ENCODE measurements around the gene TUFT1.

The TUFT1 gene

GRCh38 chr1:151565502-151566189, 25.5 kb downstream of the TUFT1 start:
- Histone ChIP-seq H3K4me3 (ENCODE audit: low read length) (no peak overlapping the region), H3K4me1 (ENCODE audit: control insufficient read depth, insufficient read depth, low read length) (no peaks in the 10 kb centered on the region), H3K4me2 (ENCODE audit: low read length) (no peak overlapping the region), H3K9ac (ENCODE audit: low read depth, low read length) (no peak overlapping the region), H3K36me3 (ENCODE audit: insufficient read depth, low read length) (peaks cover 38% of the 10 kb centered on the region), H3K27me3 (ENCODE audit: control insufficient read depth, insufficient read depth, low read length) (no peaks in the 10 kb centered on the region), H3K9me3 (replicated peaks; ENCODE audit: low read length) (no peaks in the 10 kb centered on the region)

- H3K4me1 ChIP-seq (ENCODE audit: control insufficient read depth, insufficient read depth, low read length) = no peaks in the 10 kb centered on the region
- H3K9me3 ChIP-seq (replicated peaks; ENCODE audit: low read length) = no peaks in the 10 kb centered on the region
- no peak overlapping the region for H3K4me3 ChIP-seq (ENCODE audit: low read length)
- H3K9ac ChIP-seq (ENCODE audit: low read depth, low read length) = no peak overlapping the region
- H3K27me3 ChIP-seq (ENCODE audit: control insufficient read depth, insufficient read depth, low read length) = no peaks in the 10 kb centered on the region
- no peak overlapping the region for H3K4me2 ChIP-seq (ENCODE audit: low read length)
- H3K36me3 ChIP-seq (ENCODE audit: insufficient read depth, low read length) = peaks cover 38% of the 10 kb centered on the region
Measured at GRCh38 chr1:151568626-151569088, 28.5 kb downstream of the TUFT1 start.

- no peaks in the 10 kb centered on the region for H3K9me3 ChIP-seq (replicated peaks; ENCODE audit: low read length)
- no peak overlapping the region for H3K4me2 ChIP-seq (ENCODE audit: low read length)
- H3K9ac ChIP-seq (ENCODE audit: low read depth, low read length) = no peak overlapping the region
- H3K36me3 ChIP-seq (ENCODE audit: insufficient read depth, low read length) = peaks cover 44% of the 10 kb centered on the region
- no peaks in the 10 kb centered on the region for H3K27me3 ChIP-seq (ENCODE audit: control insufficient read depth, insufficient read depth, low read length)
- no peak overlapping the region for H3K4me3 ChIP-seq (ENCODE audit: low read length)
- peaks cover 12% of the 10 kb centered on the region for H3K4me1 ChIP-seq (ENCODE audit: control insufficient read depth, insufficient read depth, low read length)
Measured at GRCh38 chr1:151570819-151571218, 30.7 kb downstream of the TUFT1 start.

GRCh38 chr1:151574575-151575529, 34.7 kb downstream of the TUFT1 start:
- H3K4me3 ChIP-seq (ENCODE audit: low read length) = no peak overlapping the region
- peaks cover 21% of the 10 kb centered on the region for H3K4me1 ChIP-seq (ENCODE audit: control insufficient read depth, insufficient read depth, low read length)
- H3K9me3 ChIP-seq (replicated peaks; ENCODE audit: low read length) = no peaks in the 10 kb centered on the region
- H3K27me3 ChIP-seq (ENCODE audit: control insufficient read depth, insufficient read depth, low read length) = no peaks in the 10 kb centered on the region
- no peak overlapping the region for H3K9ac ChIP-seq (ENCODE audit: low read depth, low read length)
- H3K36me3 ChIP-seq (ENCODE audit: insufficient read depth, low read length) = peaks cover 50% of the 10 kb centered on the region
- peak overlapping the region; percentile 11 for H3K4me2 ChIP-seq (ENCODE audit: low read length)

- no peak overlapping the region for H3K9ac ChIP-seq (ENCODE audit: low read depth, low read length)
- no peak overlapping the region for H3K4me3 ChIP-seq (ENCODE audit: low read length)
- H3K4me2 ChIP-seq (ENCODE audit: low read length) = no peak overlapping the region
- no peaks in the 10 kb centered on the region for H3K9me3 ChIP-seq (replicated peaks; ENCODE audit: low read length)
- peaks cover 21% of the 10 kb centered on the region for H3K4me1 ChIP-seq (ENCODE audit: control insufficient read depth, insufficient read depth, low read length)
- no peaks in the 10 kb centered on the region for H3K27me3 ChIP-seq (ENCODE audit: control insufficient read depth, insufficient read depth, low read length)
- H3K36me3 ChIP-seq (ENCODE audit: insufficient read depth, low read length) = peaks cover 64% of the 10 kb centered on the region
Measured at GRCh38 chr1:151577173-151577572, 37.1 kb downstream of the TUFT1 start.

- H3K9ac ChIP-seq (ENCODE audit: low read depth, low read length) = no peak overlapping the region
- no peaks in the 10 kb centered on the region for H3K27me3 ChIP-seq (ENCODE audit: control insufficient read depth, insufficient read depth, low read length)
- H3K4me1 ChIP-seq (ENCODE audit: control insufficient read depth, insufficient read depth, low read length) = peaks cover 26% of the 10 kb centered on the region
- no peak overlapping the region for H3K4me3 ChIP-seq (ENCODE audit: low read length)
- no peak overlapping the region for H3K4me2 ChIP-seq (ENCODE audit: low read length)
- no peaks in the 10 kb centered on the region for H3K9me3 ChIP-seq (replicated peaks; ENCODE audit: low read length)
- H3K36me3 ChIP-seq (ENCODE audit: insufficient read depth, low read length) = peaks cover 72% of the 10 kb centered on the region
Measured at GRCh38 chr1:151578941-151579340, 38.8 kb downstream of the TUFT1 start.

GRCh38 chr1:151579436-151580225, 39.5 kb downstream of the TUFT1 start:
- no peaks in the 10 kb centered on the region for H3K9me3 ChIP-seq (replicated peaks; ENCODE audit: low read length)
- no peak overlapping the region for H3K4me2 ChIP-seq (ENCODE audit: low read length)
- no peak overlapping the region for H3K9ac ChIP-seq (ENCODE audit: low read depth, low read length)
- no peaks in the 10 kb centered on the region for H3K27me3 ChIP-seq (ENCODE audit: control insufficient read depth, insufficient read depth, low read length)
- peaks cover 29% of the 10 kb centered on the region for H3K4me1 ChIP-seq (ENCODE audit: control insufficient read depth, insufficient read depth, low read length)
- H3K36me3 ChIP-seq (ENCODE audit: insufficient read depth, low read length) = peaks cover 66% of the 10 kb centered on the region
- H3K4me3 ChIP-seq (ENCODE audit: low read length) = no peak overlapping the region

- no peaks in the 10 kb centered on the region for H3K9me3 ChIP-seq (replicated peaks; ENCODE audit: low read length)
- H3K4me1 ChIP-seq (ENCODE audit: control insufficient read depth, insufficient read depth, low read length) = peaks cover 39% of the 10 kb centered on the region
- peaks cover 51% of the 10 kb centered on the region for H3K36me3 ChIP-seq (ENCODE audit: insufficient read depth, low read length)
- H3K4me2 ChIP-seq (ENCODE audit: low read length) = no peak overlapping the region
- no peak overlapping the region for H3K9ac ChIP-seq (ENCODE audit: low read depth, low read length)
- no peaks in the 10 kb centered on the region for H3K27me3 ChIP-seq (ENCODE audit: control insufficient read depth, insufficient read depth, low read length)
- no peak overlapping the region for H3K4me3 ChIP-seq (ENCODE audit: low read length)
Measured at GRCh38 chr1:151581451-151581850, 41.3 kb downstream of the TUFT1 start.

GRCh38 chr1:151581921-151582320, 41.8 kb downstream of the TUFT1 start:
- peaks cover 40% of the 10 kb centered on the region for H3K4me1 ChIP-seq (ENCODE audit: control insufficient read depth, insufficient read depth, low read length)
- H3K36me3 ChIP-seq (ENCODE audit: insufficient read depth, low read length) = peaks cover 50% of the 10 kb centered on the region
- H3K9ac ChIP-seq (ENCODE audit: low read depth, low read length) = no peak overlapping the region
- H3K4me2 ChIP-seq (ENCODE audit: low read length) = no peak overlapping the region
- no peak overlapping the region for H3K4me3 ChIP-seq (ENCODE audit: low read length)
- no peaks in the 10 kb centered on the region for H3K9me3 ChIP-seq (replicated peaks; ENCODE audit: low read length)
- H3K27me3 ChIP-seq (ENCODE audit: control insufficient read depth, insufficient read depth, low read length) = no peaks in the 10 kb centered on the region

- Histone ChIP-seq H3K4me1 (ENCODE audit: control insufficient read depth, insufficient read depth, low read length) (peaks cover 40% of the 10 kb centered on the region), H3K4me2 (ENCODE audit: low read length) (no peak overlapping the region), H3K9me3 (replicated peaks; ENCODE audit: low read length) (no peaks in the 10 kb centered on the region), H3K9ac (ENCODE audit: low read depth, low read length) (no peak overlapping the region), H3K36me3 (ENCODE audit: insufficient read depth, low read length) (peaks cover 38% of the 10 kb centered on the region), H3K27me3 (ENCODE audit: control insufficient read depth, insufficient read depth, low read length) (no peaks in the 10 kb centered on the region), H3K4me3 (ENCODE audit: low read length) (no peak overlapping the region)
Measured at GRCh38 chr1:151583796-151584195, 43.7 kb downstream of the TUFT1 start.

- H3K4me2 ChIP-seq (ENCODE audit: low read length) = no peak overlapping the region
- H3K4me1 ChIP-seq (ENCODE audit: control insufficient read depth, insufficient read depth, low read length) = peaks cover 36% of the 10 kb centered on the region
- H3K27me3 ChIP-seq (ENCODE audit: control insufficient read depth, insufficient read depth, low read length) = no peaks in the 10 kb centered on the region
- H3K4me3 ChIP-seq (ENCODE audit: low read length) = no peak overlapping the region
- H3K36me3 ChIP-seq (ENCODE audit: insufficient read depth, low read length) = peaks cover 34% of the 10 kb centered on the region
- H3K9me3 ChIP-seq (replicated peaks; ENCODE audit: low read length) = no peaks in the 10 kb centered on the region
- H3K9ac ChIP-seq (ENCODE audit: low read depth, low read length) = no peak overlapping the region
Measured at GRCh38 chr1:151584278-151584677, 44.2 kb downstream of the TUFT1 start.

Data from skeletal muscle satellite cell (primary cell).